AG09319 (cell line): ENCODE measurements around the gene PCDHGA3.
"Not testable (repeated sequence)": the region's sequence is repeated elsewhere in the genome, so short reads cannot be mapped to it uniquely, and the experiment has no call there.

Experiments
- DNase-seq: peaks from one replicate; pipeline ENCODE4 v3.0.0-alpha.2; 2010; ENCODE audit warnings: low read depth; ENCODE audit errors: extremely low read depth
- TF ChIP-seq, protein P1 (sequence below): IDR thresholded peaks from 2 replicates; pipeline ENCODE4 v1.5.1; 2011; ENCODE audit warnings: low read depth, mild to moderate bottlenecking, inconsistent platforms, low read length, moderate library complexity

The PCDHGA3 gene

DNA sequence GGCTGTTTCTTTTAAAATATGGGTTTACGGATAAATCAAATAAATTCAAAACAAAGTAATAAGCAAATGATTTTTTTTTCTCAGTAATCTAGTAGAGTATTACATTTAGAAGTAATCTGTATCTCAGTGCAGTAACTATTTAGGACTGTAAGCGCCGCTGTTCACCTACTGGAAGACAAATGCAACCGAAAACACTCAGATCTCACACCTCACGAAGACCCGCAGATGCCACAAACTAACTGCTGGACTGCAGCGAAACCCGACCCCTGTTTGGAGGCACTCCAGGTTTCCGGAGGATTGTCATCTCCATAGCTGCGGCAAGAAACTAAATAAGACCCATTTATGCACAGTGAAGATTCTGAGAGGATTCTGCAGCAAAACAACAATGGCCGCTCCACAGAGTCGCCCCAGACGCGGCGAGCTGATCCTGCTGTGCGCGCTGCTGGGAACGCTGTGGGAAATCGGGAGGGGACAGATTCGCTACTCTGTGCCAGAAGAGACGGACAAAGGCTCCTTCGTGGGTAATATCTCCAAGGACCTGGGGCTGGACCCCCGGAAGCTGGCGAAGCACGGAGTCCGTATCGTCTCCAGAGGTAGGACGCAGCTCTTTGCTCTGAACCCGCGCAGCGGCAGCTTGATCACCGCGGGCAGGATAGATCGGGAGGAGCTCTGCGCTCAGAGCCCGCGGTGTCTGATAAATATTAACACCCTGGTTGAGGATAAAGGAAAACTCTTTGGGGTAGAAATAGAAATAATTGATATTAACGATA, 49.0 kb downstream of the PCDHGA3 start, which contains the start of gene PCDHGA8:
Gene PCDHGA8 (plus strand): TSS at position 205 of the 770 bp plus-strand sequence. CDS start 181 bp downstream, at position 386.
- TF ChIP-seq, protein P1, sequence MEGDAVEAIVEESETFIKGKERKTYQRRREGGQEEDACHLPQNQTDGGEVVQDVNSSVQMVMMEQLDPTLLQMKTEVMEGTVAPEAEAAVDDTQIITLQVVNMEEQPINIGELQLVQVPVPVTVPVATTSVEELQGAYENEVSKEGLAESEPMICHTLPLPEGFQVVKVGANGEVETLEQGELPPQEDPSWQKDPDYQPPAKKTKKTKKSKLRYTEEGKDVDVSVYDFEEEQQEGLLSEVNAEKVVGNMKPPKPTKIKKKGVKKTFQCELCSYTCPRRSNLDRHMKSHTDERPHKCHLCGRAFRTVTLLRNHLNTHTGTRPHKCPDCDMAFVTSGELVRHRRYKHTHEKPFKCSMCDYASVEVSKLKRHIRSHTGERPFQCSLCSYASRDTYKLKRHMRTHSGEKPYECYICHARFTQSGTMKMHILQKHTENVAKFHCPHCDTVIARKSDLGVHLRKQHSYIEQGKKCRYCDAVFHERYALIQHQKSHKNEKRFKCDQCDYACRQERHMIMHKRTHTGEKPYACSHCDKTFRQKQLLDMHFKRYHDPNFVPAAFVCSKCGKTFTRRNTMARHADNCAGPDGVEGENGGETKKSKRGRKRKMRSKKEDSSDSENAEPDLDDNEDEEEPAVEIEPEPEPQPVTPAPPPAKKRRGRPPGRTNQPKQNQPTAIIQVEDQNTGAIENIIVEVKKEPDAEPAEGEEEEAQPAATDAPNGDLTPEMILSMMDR = peak; percentile 3
- DNase-seq = no peak

DNA sequence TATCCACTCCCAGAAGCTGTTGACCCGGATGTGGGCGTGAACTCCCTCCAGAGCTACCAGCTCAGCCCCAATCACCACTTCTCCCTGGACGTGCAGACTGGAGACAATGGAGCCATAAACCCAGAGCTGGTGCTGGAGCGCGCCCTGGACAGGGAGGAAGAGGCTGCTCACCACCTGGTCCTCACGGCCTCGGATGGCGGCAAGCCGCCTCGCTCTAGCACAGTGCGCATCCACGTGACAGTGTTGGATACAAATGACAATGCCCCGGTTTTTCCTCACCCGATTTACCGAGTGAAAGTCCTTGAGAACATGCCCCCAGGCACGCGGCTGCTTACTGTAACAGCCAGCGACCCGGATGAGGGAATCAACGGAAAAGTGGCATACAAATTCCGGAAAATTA, 49.6 kb downstream of the PCDHGA3 start:
- TF ChIP-seq, protein P1 = no peak
- DNase-seq = no peak

DNA sequence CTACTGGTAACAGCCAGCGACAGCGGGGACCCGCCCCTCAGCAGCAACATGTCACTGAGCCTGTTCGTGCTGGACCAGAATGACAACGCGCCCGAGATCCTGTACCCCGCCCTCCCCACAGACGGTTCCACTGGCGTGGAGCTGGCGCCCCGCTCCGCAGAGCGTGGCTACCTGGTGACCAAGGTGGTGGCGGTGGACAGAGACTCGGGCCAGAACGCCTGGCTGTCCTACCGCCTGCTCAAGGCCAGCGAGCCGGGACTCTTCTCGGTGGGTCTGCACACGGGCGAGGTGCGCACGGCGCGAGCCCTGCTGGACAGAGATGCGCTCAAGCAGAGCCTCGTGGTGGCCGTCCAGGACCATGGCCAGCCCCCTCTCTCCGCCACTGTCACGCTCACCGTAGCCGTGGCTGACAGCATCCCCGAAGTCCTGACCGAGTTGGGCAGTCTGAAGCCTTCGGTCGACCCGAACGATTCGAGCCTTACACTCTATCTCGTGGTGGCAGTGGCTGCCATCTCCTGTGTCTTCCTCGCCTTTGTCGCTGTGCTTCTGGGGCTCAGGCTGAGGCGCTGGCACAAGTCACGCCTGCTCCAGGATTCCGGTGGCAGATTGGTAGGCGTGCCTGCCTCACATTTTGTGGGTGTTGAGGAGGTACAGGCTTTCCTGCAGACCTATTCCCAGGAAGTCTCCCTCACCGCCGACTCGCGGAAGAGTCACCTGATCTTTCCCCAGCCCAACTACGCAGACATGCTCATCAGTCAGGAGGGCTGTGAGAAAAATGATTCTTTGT, 51.0 kb downstream of the PCDHGA3 start:
- not testable (repeated sequence) for DNase-seq
